ENCODE data around the gene YES1. TPM values are rescaled to one million over a fixed set of nuclear protein-coding genes. Genes with fewer than 3 reads are reported as not detected.

The YES1 gene
- polyA plus RNA-seq, 1 donor (not counting 4 experiments of a cell fraction or from before 2014, with no cell fraction given) = 22.9 TPM

DNA sequence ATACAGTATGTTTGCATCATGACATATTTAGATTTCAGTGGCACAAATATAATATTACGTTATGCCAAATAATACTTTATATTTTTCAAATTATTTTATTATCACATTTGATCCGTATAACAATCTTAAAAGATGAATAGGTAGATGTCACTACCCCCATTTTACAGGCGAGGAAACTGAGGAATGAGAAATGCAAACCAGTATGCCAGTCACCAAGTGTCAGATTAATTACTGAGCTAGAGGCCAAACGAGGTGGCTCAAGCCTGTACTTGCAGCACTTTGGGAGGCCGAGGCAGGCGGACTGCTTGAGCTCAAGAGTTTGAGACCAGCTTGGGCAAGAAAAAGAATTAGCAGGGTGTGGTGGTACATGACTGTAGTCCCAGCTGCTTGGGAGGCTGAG lies 17.4 kb upstream of the YES1 start:
- no peaks in the 10 kb centered on the region for H3K9me1 ChIP-seq (ENCODE audit: control insufficient read depth, extremely low read depth, insufficient read depth, low read length)
- no peak overlapping the region for H3K4me2 ChIP-seq (ENCODE audit: control insufficient read depth, extremely low read depth, insufficient read depth, low read depth, low read length)
- no peak overlapping the region for H3K4me3 ChIP-seq (ENCODE audit: control insufficient read depth in 2 of 3, extremely low read depth in 1 of 3, insufficient read depth in 2 of 3, low read depth in 1 of 3, low read length in 3 of 3)
- H3K9me3 ChIP-seq (ENCODE audit: control insufficient read depth, low read depth, low read length) = no peaks in the 10 kb centered on the region
- FAIRE-seq (no peak), DNase-seq (ENCODE audit: low read depth, low spot score) (no peak)
- H4K20me1 ChIP-seq (ENCODE audit: control insufficient read depth, extremely low read depth, insufficient read depth, low read length) = no peaks in the 10 kb centered on the region
- no peak overlapping the region for H3K9ac ChIP-seq (ENCODE audit: control insufficient read depth, extremely low read depth, insufficient read depth, low read length)
- H3K36me3 ChIP-seq (ENCODE audit: control insufficient read depth in 2 of 2, extremely low read depth in 1 of 2, insufficient read depth in 2 of 2, low read length in 2 of 2) = no peaks in the 10 kb centered on the region
- no peak overlapping the region for H3K27ac ChIP-seq (ENCODE audit: control insufficient read depth, insufficient read depth, low read length)
- no peaks in the 10 kb centered on the region for H3K79me2 ChIP-seq (ENCODE audit: control insufficient read depth, insufficient read depth, low read length)
- no peaks in the 10 kb centered on the region for H3K27me3 ChIP-seq (ENCODE audit: control insufficient read depth, extremely low read depth, insufficient read depth, low read length)
- TF ChIP-seq EZH2 (IDR thresholded peaks at IDR 0.05; ENCODE audit: low read length) = no peak
- TF ChIP-seq, protein P1, sequence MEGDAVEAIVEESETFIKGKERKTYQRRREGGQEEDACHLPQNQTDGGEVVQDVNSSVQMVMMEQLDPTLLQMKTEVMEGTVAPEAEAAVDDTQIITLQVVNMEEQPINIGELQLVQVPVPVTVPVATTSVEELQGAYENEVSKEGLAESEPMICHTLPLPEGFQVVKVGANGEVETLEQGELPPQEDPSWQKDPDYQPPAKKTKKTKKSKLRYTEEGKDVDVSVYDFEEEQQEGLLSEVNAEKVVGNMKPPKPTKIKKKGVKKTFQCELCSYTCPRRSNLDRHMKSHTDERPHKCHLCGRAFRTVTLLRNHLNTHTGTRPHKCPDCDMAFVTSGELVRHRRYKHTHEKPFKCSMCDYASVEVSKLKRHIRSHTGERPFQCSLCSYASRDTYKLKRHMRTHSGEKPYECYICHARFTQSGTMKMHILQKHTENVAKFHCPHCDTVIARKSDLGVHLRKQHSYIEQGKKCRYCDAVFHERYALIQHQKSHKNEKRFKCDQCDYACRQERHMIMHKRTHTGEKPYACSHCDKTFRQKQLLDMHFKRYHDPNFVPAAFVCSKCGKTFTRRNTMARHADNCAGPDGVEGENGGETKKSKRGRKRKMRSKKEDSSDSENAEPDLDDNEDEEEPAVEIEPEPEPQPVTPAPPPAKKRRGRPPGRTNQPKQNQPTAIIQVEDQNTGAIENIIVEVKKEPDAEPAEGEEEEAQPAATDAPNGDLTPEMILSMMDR (optimal IDR thresholded peaks at IDR 0.05 in 1 of 3, IDR thresholded peaks at IDR 0.05 in 1 of 3, conservative IDR thresholded peaks at IDR 0.05 in 1 of 3; ENCODE audit: extremely low read depth in 1 of 3, insufficient read depth in 2 of 3, low read length in 3 of 3) = no peak
- H3K4me1 ChIP-seq (ENCODE audit: control insufficient read depth, extremely low read depth, insufficient read depth, low read length) = peaks cover 6% of the 10 kb centered on the region
- peak overlapping the region; percentile 14 for H2AFZ ChIP-seq (ENCODE audit: control insufficient read depth, low read length)
- dilution Hi-C loops (cut with MboI; ENCODE audit: extremely low pct_ligation_motif_present, low sequenced_read_pairs) = no loop called here

DNA sequence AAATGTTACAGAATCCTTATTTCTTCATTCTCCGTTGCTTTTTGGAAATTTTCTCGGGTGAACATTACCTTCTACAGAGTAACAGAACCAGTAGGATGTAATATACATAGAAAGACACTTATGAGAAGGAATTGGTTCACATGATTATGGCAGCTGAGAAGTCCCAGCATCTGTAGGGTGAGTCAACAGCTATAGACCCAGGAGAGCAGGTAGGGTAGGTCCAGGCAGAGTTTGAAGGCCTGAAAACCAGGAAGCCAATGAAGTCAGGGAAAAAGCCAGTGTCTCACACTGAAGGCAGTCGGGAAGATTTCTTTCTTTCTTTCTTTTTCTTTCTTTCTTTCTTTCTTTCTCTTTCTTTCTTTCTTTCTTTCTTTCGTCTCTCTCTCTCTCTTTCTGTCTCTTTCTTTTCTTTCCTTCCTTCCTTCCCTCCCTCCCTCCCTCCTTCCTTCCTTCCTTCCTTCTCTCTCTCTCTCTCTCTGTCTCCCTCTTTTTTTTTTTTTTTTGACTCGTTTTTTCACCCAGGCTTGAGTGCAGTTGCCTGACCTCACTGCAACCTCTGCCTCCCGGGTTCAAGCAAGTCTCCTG lies 15.1 kb upstream of the YES1 start:
- Histone ChIP-seq H3K27me3 (ENCODE audit: control insufficient read depth, extremely low read depth, insufficient read depth, low read length) (no peaks in the 10 kb centered on the region), H3K4me3 (ENCODE audit: control insufficient read depth in 2 of 3, extremely low read depth in 1 of 3, insufficient read depth in 2 of 3, low read depth in 1 of 3, low read length in 3 of 3) (no peak overlapping the region), H3K9me1 (ENCODE audit: control insufficient read depth, extremely low read depth, insufficient read depth, low read length) (no peaks in the 10 kb centered on the region), H3K4me2 (ENCODE audit: control insufficient read depth, extremely low read depth, insufficient read depth, low read depth, low read length) (no peak overlapping the region), H3K36me3 (ENCODE audit: control insufficient read depth in 2 of 2, extremely low read depth in 1 of 2, insufficient read depth in 2 of 2, low read length in 2 of 2) (no peaks in the 10 kb centered on the region), H3K9me3 (ENCODE audit: control insufficient read depth, low read depth, low read length) (no peaks in the 10 kb centered on the region), H2AFZ (ENCODE audit: control insufficient read depth, low read length) (no peak overlapping the region), H3K9ac (ENCODE audit: control insufficient read depth, extremely low read depth, insufficient read depth, low read length) (no peak overlapping the region), H4K20me1 (ENCODE audit: control insufficient read depth, extremely low read depth, insufficient read depth, low read length) (no peaks in the 10 kb centered on the region), H3K79me2 (ENCODE audit: control insufficient read depth, insufficient read depth, low read length) (no peaks in the 10 kb centered on the region), H3K4me1 (ENCODE audit: control insufficient read depth, extremely low read depth, insufficient read depth, low read length) (peaks cover 6% of the 10 kb centered on the region), H3K27ac (ENCODE audit: control insufficient read depth, insufficient read depth, low read length) (no peak overlapping the region)
- dilution Hi-C loops (cut with MboI; ENCODE audit: extremely low pct_ligation_motif_present, low sequenced_read_pairs) = no loop called here
- no peak for FAIRE-seq
- TF ChIP-seq, protein P1 (optimal IDR thresholded peaks at IDR 0.05 in 1 of 3, IDR thresholded peaks at IDR 0.05 in 1 of 3, conservative IDR thresholded peaks at IDR 0.05 in 1 of 3; ENCODE audit: extremely low read depth in 1 of 3, insufficient read depth in 2 of 3, low read length in 3 of 3) = no peak
- TF ChIP-seq EZH2 (IDR thresholded peaks at IDR 0.05; ENCODE audit: low read length) = no peak
- no peak for DNase-seq (ENCODE audit: low read depth, low spot score)

Measured in keratinocyte (primary cell).